Daoy (cell line): ENCODE measurements around the gene CD80. TPM values are rescaled to one million over a fixed set of nuclear protein-coding genes. Genes with fewer than 3 reads are reported as not detected.
"Not testable (repeated sequence)": the region's sequence is repeated elsewhere in the genome, so short reads cannot be mapped to it uniquely, and the experiment has no call there.

Experiments used
- DNase-seq: peaks from one replicate; pipeline ENCODE4 v3.0.0-alpha.2; 2015; ENCODE audit warnings: low read depth
- total RNA-seq: library from RNA; depleted of rRNA; stranded (reverse); fragments of >200 nt; shearing (Covaris generic); gene quantifications from 2 replicates; pipeline ENCODE4 v1.2.3, GENCODE V29; 2014; rRNA removed

Gene CD80, protein sequence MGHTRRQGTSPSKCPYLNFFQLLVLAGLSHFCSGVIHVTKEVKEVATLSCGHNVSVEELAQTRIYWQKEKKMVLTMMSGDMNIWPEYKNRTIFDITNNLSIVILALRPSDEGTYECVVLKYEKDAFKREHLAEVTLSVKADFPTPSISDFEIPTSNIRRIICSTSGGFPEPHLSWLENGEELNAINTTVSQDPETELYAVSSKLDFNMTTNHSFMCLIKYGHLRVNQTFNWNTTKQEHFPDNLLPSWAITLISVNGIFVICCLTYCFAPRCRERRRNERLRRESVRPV
- total RNA-seq = not detected in 2 replicates

DNA sequence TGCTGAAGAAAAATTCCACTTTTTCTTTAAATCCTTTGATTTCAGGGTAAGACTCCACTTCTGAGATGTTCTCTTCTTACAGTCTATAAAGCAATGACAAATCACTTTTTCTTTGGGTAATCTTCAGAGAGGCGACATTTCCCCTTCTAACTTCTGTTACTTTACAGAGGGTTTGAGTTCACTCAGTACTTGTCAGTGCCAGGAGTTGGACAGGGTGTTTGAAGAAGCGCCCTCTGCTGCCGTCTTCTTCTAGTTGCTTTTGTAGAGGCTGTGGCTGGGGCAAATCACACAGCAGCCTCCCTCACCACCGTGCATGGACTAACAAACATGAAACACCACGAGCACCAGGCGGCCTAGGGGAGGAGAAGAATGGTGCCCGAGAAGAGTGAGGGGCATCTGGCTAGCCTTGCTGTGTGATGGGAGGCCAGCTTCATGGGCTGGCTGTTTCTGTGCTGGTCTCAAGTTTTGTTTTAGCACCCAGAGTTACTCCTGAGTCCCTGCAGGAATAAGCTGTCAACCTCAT, at the start of gene CD80:
Gene CD80, minus strand, starts transcription at position 174 of the 523 bp plus-strand sequence. CDS start 1,886 bp downstream, outside the sequence.
- peak; percentile 46 for DNase-seq

DNA sequence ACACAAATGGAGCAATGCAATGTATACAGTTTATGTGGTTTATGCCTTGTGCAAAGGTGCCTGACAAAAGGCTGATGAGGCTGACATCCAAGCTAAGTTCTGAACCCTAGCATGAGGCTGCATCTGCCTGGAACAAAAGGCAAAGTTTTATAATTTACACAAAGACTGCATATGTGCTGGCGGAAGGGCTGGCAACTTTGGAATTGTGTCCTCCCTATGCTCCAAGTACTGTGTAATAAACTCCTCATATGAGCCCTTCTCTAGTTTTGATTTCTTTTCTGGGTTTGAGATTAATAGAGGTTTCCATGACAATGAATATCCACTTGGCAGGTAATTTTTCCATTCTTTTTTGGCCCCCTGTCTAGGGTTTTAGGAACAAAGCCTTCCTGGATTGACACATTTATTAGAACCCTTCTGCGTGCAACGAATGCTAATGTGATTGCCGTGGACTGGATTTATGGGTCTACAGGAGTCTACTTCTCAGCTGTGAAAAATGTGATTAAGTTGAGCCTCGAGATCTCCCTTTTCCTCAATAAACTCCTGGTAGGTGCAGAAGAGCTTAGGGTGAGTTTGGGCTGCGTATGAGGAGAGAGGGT, 49.1 kb upstream of the CD80 start:
- no peak for DNase-seq

DNA sequence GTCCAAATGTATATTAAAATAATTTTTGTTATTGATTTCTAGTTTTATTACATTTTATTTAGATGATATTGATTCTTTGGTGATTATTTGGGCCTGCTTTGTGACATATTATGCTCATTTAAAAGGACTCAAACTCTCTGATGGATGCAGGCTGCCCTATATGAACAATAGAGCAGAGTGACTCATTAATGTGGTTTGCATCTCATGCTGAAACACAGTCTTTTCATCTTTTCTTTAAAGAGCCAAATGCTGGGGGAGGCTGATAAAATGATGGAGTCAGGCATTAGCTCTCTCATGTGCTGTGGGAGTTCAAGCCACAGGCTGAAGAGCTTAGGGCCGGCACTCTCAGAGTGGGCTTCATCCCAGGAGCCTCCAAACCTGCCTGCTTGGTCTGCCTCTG, 45.5 kb upstream of the CD80 start:
- DNase-seq = peak; percentile 51

DNA sequence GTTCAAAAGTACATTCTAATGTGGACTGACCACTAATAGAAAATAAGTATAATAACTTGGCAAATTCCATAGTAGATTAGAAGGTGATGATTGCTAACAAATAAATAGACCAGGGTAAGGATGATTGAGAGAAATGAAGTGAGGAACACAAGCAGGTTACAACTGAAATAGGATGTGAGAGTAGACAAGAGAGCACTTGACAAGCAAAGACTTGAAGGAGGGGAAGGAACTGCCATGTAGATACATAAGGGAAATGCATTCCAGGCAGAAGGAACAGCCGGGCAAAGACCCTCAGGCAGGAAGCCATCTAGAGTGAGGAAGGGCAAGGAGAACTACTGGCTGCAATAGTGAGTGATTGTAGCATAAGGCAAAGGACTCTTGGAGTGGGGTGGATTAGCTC, 43.3 kb upstream of the CD80 start:
- DNase-seq = no peak

DNA sequence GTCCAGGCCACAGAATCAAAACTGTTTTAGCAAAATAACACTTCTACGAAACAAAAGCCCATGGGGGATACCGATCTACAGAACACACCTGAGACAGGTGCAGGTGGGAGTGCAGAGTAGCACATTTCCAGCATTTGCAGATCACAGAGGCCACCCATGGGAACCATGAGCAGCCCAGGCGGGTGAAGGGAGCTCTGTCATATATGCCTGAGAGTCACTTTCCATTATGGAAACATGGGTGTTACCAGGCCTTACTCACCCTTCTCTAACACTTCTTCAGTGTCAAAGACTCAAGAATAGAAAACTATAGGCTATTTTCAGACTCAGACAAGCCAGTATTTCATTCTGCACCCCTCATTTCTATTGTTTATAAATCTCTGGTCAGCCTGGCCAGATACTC, 41.7 kb upstream of the CD80 start:
- DNase-seq = no peak

DNA sequence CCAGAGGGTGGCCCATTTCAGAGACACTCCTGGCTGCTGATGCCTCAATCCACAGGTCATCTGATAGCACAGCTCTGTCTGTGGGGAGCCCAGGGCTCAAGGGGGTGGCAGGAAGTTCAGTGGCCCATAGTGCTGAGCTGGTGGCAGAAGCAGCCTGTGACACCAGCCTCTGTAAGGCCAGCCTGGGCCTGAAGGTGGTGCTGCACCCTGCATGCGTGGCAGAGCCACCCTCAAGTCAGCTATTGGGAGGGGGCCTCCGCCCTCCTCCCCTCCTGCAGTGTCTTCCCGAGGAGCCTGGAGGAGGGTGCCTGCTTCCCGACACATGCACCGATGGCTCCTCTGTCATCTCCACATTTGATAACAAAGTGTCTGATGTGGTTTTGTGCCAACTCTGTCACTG, 41.3 kb upstream of the CD80 start:
- DNase-seq = peak; percentile 32

DNA sequence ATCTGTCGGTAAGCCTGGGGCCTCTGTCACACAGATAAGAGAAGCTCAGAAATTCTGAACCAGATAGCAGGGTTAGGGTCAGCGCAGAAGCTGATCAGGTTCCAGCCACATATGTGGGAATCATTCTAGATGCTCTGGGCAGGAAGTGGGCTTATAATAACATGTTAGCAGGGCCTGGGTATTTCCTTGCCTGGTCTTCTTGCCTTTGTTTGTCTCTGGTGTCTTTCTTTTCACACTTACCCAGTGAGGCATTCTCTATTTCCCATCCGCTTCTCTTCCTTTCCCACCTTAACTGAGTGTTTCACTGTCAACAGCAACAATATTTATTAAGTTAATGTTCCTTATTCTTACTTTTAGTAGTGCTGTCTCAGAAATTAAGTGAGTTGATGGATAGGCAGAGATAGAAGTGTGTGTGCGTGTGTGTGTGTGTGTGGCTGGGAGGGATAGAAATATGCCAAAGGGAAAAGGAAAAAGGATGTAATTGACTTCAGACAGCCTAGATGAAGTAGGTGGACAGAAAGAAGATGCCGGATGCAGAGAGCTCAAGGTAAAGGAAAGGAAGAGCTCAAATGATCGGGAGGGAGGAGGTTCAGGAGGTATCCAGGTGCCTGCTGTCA, 40.3 kb upstream of the CD80 start:
- no peak for DNase-seq

DNA sequence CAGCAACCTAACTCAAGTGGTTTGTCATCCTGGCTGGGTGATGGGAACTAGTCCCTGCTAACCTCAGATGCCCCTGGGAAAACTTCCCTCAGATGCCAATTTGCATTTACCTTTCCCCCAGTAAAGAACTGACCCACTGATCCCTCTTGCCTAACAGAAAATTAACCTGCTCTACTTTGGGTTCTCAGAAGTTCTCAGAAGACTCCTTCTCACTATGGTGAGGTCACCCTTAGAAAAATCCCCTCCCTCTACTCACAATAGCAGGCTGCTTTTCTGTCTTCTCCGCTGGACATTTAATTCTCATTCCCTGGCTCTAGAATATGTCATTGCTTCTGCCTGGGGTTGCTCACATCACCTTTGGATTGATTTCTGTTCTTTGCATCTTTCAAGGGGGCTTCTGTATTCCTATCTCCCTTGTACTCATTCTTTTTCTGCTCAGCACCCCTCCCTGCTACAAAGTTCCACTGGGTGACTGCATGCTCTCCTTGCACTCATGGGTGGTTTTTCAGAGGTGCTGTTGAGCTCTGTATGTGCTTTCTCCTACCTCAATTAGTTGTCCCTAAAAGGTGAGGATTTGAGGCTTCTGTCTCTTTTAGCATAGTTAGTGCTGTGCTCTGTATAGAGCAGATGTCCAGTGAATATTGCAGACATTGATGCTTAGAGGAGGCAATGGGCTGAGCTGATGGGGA, 39.1 kb upstream of the CD80 start:
- no peak for DNase-seq

DNA sequence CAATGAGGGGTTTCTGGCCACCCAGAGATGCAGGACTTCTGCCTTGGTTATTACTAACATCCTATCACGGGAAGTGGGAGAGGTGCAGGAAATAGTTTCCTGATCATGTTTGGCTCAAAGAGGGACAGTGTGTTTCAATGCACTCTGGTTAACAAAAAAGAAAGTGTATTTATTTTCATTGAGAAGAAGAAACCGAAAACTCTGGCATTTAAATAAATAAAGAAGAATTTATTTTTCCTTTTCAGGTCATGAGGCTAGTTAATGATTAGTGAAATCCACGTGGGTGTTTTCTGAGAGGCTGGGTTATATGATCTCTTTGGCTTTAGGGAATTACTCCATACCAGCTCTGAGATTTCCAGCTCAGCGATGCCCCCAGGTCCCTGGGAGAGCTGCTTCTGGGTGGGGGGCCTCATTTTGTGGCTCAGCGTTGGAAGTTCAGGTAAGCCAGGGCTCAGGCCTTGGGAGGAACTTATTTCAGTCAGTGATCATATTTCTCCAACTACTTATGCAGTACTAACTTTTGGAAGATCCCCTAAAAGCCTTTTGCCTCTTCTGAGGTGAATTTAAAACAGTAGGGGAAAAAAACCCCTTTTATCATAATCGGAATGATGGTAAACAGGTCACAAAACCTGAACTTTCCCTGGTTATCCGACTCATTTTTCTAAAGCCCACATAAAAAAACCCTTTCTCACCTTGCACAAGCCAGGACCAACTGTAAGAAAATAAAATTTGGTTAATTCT, 38.3 kb upstream of the CD80 start, which contains the start of gene PLA1A:
Gene PLA1A, plus strand, starts transcription at position 338 of the 741 bp plus-strand sequence. Its CDS starts 29 bp downstream, at position 367.
- DNase-seq = no peak

DNA sequence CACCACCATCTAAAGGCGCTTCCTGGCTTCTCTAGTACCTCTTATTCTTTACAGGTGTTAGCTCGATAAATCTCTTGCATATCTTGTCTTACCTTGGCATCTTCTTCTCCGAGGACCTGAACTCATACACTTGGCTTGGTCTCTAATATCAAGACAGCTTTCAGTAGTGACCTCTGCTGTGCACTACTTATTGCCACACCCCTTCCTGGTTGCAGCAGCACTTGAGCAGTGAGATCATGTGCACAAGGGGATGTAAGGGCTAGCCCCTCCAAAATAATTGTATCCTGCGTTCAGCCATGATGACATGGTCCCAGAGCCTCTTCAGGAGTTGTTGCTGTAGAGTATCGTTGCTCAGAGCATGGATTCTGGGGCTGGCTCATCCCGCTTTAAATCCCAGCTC, 37.0 kb upstream of the CD80 start:
- DNase-seq = no peak

DNA sequence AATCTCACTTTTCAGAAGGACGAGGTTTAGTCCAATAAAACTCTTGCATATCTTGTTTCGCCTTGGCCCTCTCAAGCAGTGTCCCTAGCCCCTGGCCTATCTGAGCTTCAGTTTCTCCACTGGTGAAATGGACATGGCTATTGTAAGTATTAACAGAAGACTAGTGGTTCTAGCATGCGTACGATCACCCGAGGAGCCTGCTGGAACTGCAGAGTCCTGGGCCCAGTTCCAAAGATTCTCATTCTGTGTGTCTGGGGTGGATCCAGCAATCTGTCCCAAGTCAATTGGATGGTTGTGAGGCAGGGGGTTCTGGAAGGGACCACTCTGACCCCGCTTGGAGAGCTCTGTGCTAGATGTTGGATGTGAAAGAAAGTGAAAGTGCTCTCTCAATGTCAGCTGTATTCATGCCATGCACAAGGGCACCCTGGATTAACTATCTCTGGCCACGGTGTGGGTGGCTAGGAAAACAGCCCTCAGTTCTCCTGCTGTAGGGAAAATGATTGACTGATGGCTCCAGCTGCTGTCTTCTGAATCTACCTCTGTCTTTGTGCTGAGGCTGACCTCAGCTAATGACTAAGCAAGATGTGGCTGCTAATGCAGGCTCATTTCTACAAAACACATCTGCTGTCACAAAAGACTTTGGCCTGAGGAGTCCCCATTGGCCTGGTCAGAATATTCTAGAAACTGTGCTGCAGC, 36.4 kb upstream of the CD80 start:
- no peak for DNase-seq

DNA sequence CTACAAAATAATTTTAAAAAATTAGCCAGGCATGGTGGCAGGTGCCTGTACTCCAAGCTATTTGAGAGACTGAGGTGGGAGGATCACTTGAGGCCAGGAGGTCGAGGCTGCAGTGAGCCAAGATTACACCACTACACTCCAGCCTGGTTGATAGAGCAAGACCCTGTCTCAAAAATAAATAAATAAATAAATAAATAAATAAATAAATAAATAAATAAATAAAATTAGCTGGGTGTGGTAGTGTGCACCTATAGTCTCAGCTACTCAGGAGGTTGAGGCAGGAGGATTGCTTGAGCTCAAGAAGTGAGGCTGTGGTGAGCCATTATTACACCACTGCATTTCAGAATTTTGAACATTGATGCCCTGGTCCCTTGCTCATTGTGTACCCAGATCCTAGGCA, 35.5 kb upstream of the CD80 start:
- not testable (repeated sequence) for DNase-seq

DNA sequence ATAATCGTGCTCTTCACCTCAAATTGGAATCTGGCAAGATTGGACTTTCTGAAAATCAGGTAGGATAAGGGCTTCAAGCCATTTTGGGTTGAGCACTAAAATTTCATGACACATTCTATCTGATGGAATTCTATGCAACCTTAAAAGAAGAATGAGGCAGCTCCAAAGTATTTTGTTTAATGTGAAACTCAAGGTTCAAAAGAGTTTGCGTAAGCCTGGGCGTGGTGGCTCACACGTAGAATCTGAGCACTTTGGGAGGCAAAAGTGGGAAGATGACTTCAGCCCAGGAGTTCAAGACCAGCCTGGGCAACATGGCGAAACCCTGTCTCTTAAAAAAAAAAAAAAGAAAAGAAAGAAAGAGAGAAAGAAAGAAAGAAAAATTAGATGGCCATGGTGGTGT, 34.7 kb upstream of the CD80 start:
- no peak for DNase-seq

DNA sequence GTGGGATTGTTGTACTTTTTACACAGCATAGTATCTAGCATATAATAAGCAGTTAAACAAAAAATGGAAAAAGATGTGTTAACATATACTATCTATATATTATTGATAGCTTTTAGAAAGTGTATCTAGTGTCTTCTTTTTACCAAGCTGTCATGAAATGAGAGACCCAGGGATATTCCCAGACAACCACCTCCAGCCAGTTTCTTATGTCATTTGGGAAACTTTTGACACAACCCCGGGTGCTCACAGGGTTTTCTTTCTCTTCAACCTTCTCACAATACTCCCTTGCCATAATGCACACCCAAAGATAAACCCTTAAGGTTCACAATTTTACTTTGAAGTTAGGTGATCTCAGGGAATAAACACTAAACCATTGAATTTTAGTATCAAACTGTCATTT, 33.4 kb upstream of the CD80 start:
- DNase-seq = no peak

DNA sequence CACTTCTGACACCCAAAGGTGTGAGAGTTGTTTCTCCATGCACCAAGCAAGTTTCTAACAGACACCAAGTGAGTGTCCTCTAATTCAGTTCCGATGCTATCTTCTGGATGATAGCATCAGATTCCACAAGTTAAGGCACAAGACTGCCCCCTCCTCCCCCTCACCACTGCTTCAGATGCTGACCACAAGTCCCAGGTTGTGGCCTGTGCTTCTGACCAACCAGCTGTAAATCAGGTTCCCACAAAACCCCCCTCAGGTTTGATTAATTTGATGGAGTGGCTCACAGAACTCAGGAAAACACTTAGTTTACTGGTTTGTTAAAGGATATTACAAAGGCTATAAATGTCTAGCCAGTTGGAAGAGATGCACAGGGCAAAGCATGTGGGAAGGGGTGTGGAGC, 31.3 kb upstream of the CD80 start:
- no peak for DNase-seq

DNA sequence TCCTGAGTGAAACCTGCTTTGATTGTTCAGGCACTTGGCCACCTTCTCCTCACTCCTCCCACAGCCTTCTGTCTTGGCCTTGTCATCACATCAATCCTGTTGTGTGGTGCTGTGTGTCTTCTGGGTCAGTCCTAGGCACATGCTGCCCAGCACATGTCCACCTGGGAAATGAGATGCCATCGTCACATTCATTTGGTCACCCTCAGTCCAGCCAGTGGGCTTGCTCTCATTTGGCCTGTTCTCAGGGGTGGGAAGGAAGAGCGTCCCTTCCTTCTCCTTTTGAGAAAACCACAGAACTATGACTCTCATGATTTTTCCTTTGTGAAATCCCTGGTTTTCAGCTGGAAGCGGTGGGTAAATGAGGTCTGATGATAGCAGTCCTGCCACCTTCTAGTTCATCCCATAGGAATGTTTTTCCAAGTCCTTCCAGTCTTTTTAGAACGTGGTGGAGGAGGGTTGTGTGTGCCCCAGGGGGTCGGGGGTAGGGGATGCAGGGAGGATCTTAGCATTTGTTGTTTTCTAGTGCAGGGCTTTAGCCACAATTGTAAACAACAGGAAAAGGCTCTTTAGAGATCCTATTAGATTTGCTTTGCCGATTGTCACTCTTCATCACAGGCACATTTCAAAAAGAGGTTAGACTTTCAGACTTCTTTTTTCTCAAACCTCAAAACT, 29.8 kb upstream of the CD80 start:
- DNase-seq = no peak

DNA sequence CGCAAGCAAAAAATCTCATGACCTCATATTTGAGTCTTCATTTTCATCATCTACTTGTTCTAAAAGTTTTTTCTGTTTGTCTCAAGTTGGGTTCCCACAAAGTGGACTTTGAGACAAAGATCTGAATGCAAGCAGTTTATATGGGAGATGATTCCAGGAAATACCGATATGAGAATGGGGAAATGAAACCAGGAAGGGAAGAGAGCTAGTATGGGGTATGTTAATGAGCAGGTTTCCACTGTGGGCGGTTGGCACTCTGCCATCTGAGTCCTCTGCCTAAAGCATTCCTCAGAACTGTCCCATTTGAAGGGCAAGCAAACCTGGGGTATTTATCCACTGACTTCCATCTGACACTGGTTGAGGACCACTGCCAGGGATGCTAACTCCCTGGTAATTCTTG, 28.7 kb upstream of the CD80 start:
- peak; percentile 32 for DNase-seq

DNA sequence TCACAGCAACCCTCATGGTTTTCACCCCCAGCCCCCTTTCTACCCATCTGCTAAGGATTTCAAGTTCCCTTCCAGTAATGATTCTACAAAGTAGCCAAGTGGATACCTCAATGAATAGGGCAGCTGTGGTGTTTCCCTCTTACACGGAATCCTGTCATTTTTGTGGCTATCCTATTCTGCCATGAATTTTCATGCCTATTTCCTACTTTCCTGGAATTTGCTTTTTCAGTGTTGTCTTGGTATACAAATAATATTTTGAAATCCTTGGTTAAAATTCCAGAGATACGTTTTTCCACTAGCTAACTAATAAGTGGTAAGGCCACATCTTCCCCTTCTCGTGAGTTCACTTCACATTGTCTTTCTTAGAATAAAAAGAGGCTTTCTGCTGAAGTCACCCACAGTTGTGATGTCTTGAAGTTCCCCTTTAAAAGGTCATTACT, 27.3 kb upstream of the CD80 start:
- no peak for DNase-seq

DNA sequence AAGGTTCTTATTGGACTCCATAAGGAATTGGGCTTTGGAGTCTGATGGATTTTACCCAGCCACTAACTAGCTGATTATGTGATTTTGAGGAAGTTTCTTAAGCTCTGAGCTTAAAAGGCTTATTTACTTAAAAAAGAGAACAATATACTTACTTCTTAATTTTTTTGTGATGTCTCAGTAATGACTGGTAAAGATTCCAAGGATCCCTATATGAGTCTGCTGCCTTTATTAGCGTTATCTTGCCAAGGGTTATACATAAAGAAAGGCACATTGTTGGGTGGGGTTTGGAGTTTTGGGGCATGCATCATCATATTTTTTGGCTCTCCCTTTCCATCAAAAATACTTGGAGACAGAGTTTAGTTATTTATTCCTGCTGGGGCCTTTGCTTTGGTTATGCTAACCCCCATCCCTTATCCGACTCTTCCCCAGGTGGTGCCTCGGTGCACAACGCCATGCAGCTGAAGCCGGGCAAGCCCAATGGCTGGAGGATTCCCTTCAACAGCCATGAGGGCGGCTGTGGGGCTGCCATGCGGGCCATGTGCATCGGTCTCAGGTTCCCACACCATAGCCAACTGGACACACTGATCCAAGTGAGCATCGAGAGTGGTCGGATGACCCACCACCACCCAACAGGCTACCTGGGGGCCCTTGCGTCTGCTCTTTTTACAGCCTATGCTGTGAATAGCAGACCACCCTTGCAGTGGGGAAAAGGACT, 26.6 kb upstream of the CD80 start:
- DNase-seq = no peak

DNA sequence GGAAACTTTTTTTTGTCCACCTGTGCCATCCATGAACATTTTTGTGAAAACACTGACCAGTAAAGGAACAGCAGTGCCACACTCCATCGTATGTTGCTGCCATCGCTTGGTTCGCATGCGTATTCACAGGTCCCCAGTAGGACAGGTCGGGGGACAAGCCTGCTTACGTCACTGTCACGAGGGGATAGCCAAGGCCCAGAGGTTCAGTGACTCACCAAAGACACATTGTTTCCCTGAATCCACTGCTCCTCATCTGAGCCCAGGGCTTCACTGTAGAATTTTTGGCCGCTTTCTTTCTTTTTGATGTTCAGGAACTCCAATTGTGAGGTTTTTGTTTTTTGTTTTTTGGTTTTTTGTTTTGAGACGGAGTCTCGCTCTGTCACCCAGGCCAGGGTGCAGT, 25.8 kb upstream of the CD80 start:
- DNase-seq = no peak
